Neural crest cell (in vitro differentiated cells): ENCODE data around the gene DHRS4. TPM values are rescaled to one million over a fixed set of nuclear protein-coding genes. Genes with fewer than 3 reads are reported as not detected.
"Not testable (repeated sequence)": the region's sequence is repeated elsewhere in the genome, so short reads cannot be mapped to it uniquely, and the experiment has no call there.

Source experiments
- DNase-seq: peaks from one replicate; pipeline ENCODE4 v3.0.0; 2021; ENCODE audit warnings: low read depth, mixed read lengths, low spot score
- H3K27ac Mint-ChIP-seq: one replicate; pipeline ENCODE4 v1.8.0; 2021; ENCODE audit warnings: mild to moderate bottlenecking, mixed read lengths; ENCODE audit not compliant: unreplicated experiment
- H3K27me3 Mint-ChIP-seq: 2 replicates; pipeline ENCODE4 v1.8.0; 2021; ENCODE audit warnings: low read depth, mild to moderate bottlenecking, mixed read lengths
- H3K36me3 Mint-ChIP-seq: 2 replicates; pipeline ENCODE4 v1.8.0; 2021; ENCODE audit warnings: low read depth, mild to moderate bottlenecking, mixed read lengths
- H3K4me1 Mint-ChIP-seq: 2 replicates; pipeline ENCODE4 v1.8.0; 2021; ENCODE audit warnings: mixed read lengths
- H3K4me3 Mint-ChIP-seq: one replicate; pipeline ENCODE4 v1.8.0; 2021; ENCODE audit warnings: mild to moderate bottlenecking, mixed read lengths
- H3K9me3 Mint-ChIP-seq: 2 replicates; pipeline ENCODE4 v1.8.0; 2021; ENCODE audit warnings: mixed read lengths
- CTCF ChIP-seq: fragments of 200-600 bp; sonication (generic); conservative IDR thresholded peaks from 2 replicates; pipeline ENCODE4 v1.5.0; 2021; ENCODE audit warnings: antibody characterized with exemption, mild to moderate bottlenecking
- total RNA-seq: library from RNA; stranded (reverse); gene quantifications from 2 replicates; pipeline ENCODE4 v1.2.1, GENCODE V29; 2021

DHRS4 gene
- total RNA-seq, 1 donor from 2014 or later = 17.4 TPM

DNA sequence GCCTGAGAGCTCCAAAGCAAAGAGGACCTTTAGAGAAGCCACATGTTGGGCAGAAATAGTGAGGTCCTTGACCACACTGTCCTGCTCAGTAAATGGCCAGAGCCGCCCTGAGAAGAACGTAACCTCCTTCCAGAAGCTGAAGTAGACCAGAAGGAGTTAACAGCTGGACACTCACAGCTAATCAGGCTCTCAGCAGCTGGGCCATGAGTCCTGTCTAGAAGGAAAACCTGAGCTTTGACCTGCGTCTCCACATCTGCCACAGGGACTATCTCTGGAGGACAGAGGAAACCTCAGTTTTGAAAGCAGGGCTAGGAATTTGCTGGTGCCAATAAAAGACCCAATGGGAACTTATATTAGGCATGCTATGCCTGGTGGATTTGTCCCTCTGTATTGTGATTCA, 12.3 kb upstream of the DHRS4 start:
- peaks cover 6% of the 10 kb centered on the region for H3K36me3 Mint-ChIP-seq
- no peak for DNase-seq
- peaks cover 4% of the 10 kb centered on the region for H3K4me1 Mint-ChIP-seq
- peaks cover 3% of the 10 kb centered on the region for H3K9me3 Mint-ChIP-seq
- TF ChIP-seq CTCF = no peak
- H3K4me3 Mint-ChIP-seq = no peak overlapping the region
- H3K27me3 Mint-ChIP-seq = peaks cover 2% of the 10 kb centered on the region
- no peak overlapping the region for H3K27ac Mint-ChIP-seq

GRCh38 chr14:23941669-23942068, 11.9 kb upstream of the DHRS4 start:
- Mint-ChIP-seq H3K9me3 (peaks cover 3% of the 10 kb centered on the region), H3K27me3 (no peaks in the 10 kb centered on the region), H3K4me3 (no peak overlapping the region), H3K4me1 (peaks cover 4% of the 10 kb centered on the region), H3K27ac (no peak overlapping the region), H3K36me3 (peaks cover 9% of the 10 kb centered on the region)
- TF ChIP-seq CTCF = no peak
- no peak for DNase-seq

DNA sequence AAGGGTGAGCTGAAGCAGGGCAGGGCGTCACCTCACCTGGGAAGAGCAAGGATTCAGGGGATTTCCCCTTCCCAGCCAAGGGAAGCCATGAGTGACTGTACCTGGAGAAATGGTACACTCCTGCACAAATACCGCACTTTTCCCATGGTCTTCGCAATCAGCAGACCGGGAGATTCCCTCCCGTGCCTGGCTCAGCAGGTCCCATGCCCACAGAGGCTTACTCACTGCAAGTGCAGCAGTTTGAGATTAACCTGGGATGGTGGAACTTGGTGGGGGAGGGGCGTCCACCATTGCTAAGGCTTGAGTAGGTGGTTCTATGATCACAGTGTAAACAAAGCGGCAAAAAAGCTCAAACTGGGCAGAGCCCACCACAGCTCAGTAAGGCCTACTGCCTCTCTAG, 11.0 kb upstream of the DHRS4 start:
- no peak for DNase-seq
- peaks cover 3% of the 10 kb centered on the region for H3K9me3 Mint-ChIP-seq
- TF ChIP-seq CTCF = no peak

DNA sequence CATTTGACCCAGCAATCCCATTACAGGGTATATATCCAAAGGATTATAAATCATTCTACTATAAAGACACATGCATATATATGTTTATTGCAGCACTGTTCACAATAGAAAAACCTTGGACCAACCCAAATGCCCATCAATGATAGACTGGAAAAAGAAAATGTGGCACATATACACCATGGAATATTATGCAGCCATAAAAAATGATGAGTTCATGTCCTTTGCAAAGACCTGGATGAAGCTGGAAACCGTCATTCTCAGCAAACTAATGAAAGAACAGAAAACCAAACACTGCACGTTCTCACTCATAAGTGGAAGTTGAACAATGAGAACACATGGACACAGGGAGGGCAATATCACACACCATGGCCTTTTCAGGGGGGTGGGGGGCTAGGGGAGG, 4.5 kb upstream of the DHRS4 start:
- peaks cover 13% of the 10 kb centered on the region for H3K9me3 Mint-ChIP-seq
- peaks cover 20% of the 10 kb centered on the region for H3K36me3 Mint-ChIP-seq
- not testable (repeated sequence) for DNase-seq, H3K27me3 Mint-ChIP-seq, H3K27ac Mint-ChIP-seq, H3K4me3 Mint-ChIP-seq
- peaks cover 14% of the 10 kb centered on the region for H3K4me1 Mint-ChIP-seq

More for the DNA sequence above, 11.0 kb upstream of the DHRS4 start:
- Mint-ChIP-seq H3K36me3 (peaks cover 12% of the 10 kb centered on the region), H3K27me3 (no peaks in the 10 kb centered on the region), H3K4me1 (peaks cover 4% of the 10 kb centered on the region), H3K4me3 (no peak overlapping the region), H3K27ac (no peak overlapping the region)

- DNase-seq = no peak
- Mint-ChIP-seq H3K4me3 (peak overlapping the region; percentile 61), H3K36me3 (peaks cover 21% of the 10 kb centered on the region), H3K27ac (no peak overlapping the region), H3K9me3 (peaks cover 10% of the 10 kb centered on the region), H3K27me3 (no peaks in the 10 kb centered on the region), H3K4me1 (peaks cover 18% of the 10 kb centered on the region)
- TF ChIP-seq CTCF = no peak
Measured at GRCh38 chr14:23950411-23951135, 3.0 kb upstream of the DHRS4 start.

GRCh38 chr14:23951136-23951466, 2.5 kb upstream of the DHRS4 start:
- Mint-ChIP-seq H3K9me3 (peaks cover 10% of the 10 kb centered on the region), H3K4me1 (peaks cover 18% of the 10 kb centered on the region), H3K36me3 (peaks cover 21% of the 10 kb centered on the region), H3K4me3 (peak overlapping the region; percentile 73)
- H3K27me3 Mint-ChIP-seq, DNase-seq, H3K27ac Mint-ChIP-seq: not testable (repeated sequence)
